HL-60 (cell line): Measurements from ENCODE around the gene LCNL1.

Experiments
- DNase-seq, 2 experiments: peaks; one replicate each; pipeline ENCODE4 v3.0.0-alpha.2; 2010 to 2020; ENCODE audit warnings: low read depth in 1 of 2, low spot score in 1 of 2
- H3K27ac ChIP-seq: fragments of 250-450 bp; sonication (Bioruptor Pico); replicated peaks from 2 replicates; pipeline ENCODE4 v1.5.1; 2020; ENCODE audit warnings: mild to moderate bottlenecking, moderate library complexity
- H3K27me3 ChIP-seq: fragments of 250-450 bp; sonication (Bioruptor Pico); 2 replicates; pipeline ENCODE4 v1.5.1; 2021; ENCODE audit warnings: mild to moderate bottlenecking, moderate library complexity; ENCODE audit not compliant: insufficient read depth, poor library complexity, severe bottlenecking
- H3K4me3 ChIP-seq: replicated peaks from 2 replicates; pipeline ENCODE4 v1.5.1; 2011; ENCODE audit warnings: mild to moderate bottlenecking, control low read depth, low read length; ENCODE audit not compliant: insufficient read depth
- GABPA ChIP-seq: IDR thresholded peaks from 2 replicates; pipeline ENCODE4 v1.6.1; 2012; ENCODE audit warnings: low read depth
- POLR2AphosphoS5 ChIP-seq: IDR thresholded peaks from 2 replicates; pipeline ENCODE4 v1.6.1; 2012; ENCODE audit warnings: low read depth
- SPI1 ChIP-seq: IDR thresholded peaks from 2 replicates; pipeline ENCODE4 v1.6.1; 2012; ENCODE audit warnings: low read depth, mild to moderate bottlenecking, borderline replicate concordance
- TF ChIP-seq, protein P1 (sequence below): IDR thresholded peaks from 2 replicates; pipeline ENCODE4 v1.6.1; 2012; ENCODE audit warnings: low read depth; ENCODE audit not compliant: insufficient replicate concordance
- TF ChIP-seq, protein P2 (sequence below): IDR thresholded peaks from one replicate; pipeline ENCODE4 v1.5.1; 2011; ENCODE audit warnings: low read length, control low read depth, inconsistent platforms; ENCODE audit not compliant: insufficient read depth

Gene LCNL1

DNA sequence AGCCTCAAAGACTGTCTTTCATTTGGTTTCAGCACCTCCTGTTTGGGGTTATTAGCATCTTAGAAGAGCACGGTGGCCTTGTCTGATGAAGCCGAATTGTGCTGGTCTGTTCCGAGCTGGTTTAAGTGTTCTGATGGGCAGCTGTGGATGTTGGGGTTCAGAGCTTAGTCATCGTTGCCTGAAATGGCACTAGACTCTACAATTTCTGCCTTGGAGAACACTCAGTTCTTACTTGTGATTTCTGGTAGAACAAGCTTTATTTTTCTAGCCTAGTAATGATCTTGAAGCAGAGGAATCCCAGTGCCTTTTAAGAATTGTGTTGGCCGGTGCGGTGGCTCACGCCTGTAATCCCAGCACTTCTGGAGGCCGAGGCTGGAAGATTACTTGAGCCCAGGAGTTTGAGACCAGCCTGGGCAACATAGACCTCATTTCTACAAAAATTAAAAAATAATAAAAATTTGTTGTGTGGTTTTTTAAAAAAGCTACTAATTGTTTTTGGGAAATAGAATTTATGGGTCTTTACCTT lies 46.1 kb upstream of the LCNL1 start:
- Histone ChIP-seq H3K27ac (no peak overlapping the region), H3K4me3 (no peak overlapping the region), H3K27me3 (no peaks in the 10 kb centered on the region)
- DNase-seq, result no peak
- TF ChIP-seq, protein P1, sequence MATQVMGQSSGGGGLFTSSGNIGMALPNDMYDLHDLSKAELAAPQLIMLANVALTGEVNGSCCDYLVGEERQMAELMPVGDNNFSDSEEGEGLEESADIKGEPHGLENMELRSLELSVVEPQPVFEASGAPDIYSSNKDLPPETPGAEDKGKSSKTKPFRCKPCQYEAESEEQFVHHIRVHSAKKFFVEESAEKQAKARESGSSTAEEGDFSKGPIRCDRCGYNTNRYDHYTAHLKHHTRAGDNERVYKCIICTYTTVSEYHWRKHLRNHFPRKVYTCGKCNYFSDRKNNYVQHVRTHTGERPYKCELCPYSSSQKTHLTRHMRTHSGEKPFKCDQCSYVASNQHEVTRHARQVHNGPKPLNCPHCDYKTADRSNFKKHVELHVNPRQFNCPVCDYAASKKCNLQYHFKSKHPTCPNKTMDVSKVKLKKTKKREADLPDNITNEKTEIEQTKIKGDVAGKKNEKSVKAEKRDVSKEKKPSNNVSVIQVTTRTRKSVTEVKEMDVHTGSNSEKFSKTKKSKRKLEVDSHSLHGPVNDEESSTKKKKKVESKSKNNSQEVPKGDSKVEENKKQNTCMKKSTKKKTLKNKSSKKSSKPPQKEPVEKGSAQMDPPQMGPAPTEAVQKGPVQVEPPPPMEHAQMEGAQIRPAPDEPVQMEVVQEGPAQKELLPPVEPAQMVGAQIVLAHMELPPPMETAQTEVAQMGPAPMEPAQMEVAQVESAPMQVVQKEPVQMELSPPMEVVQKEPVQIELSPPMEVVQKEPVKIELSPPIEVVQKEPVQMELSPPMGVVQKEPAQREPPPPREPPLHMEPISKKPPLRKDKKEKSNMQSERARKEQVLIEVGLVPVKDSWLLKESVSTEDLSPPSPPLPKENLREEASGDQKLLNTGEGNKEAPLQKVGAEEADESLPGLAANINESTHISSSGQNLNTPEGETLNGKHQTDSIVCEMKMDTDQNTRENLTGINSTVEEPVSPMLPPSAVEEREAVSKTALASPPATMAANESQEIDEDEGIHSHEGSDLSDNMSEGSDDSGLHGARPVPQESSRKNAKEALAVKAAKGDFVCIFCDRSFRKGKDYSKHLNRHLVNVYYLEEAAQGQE, result no peak
- no peak for TF ChIP-seq SPI1
- no peak for TF ChIP-seq POLR2AphosphoS5
- no peak for TF ChIP-seq GABPA
- TF ChIP-seq, protein P2, sequence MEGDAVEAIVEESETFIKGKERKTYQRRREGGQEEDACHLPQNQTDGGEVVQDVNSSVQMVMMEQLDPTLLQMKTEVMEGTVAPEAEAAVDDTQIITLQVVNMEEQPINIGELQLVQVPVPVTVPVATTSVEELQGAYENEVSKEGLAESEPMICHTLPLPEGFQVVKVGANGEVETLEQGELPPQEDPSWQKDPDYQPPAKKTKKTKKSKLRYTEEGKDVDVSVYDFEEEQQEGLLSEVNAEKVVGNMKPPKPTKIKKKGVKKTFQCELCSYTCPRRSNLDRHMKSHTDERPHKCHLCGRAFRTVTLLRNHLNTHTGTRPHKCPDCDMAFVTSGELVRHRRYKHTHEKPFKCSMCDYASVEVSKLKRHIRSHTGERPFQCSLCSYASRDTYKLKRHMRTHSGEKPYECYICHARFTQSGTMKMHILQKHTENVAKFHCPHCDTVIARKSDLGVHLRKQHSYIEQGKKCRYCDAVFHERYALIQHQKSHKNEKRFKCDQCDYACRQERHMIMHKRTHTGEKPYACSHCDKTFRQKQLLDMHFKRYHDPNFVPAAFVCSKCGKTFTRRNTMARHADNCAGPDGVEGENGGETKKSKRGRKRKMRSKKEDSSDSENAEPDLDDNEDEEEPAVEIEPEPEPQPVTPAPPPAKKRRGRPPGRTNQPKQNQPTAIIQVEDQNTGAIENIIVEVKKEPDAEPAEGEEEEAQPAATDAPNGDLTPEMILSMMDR, result no peak

DNA sequence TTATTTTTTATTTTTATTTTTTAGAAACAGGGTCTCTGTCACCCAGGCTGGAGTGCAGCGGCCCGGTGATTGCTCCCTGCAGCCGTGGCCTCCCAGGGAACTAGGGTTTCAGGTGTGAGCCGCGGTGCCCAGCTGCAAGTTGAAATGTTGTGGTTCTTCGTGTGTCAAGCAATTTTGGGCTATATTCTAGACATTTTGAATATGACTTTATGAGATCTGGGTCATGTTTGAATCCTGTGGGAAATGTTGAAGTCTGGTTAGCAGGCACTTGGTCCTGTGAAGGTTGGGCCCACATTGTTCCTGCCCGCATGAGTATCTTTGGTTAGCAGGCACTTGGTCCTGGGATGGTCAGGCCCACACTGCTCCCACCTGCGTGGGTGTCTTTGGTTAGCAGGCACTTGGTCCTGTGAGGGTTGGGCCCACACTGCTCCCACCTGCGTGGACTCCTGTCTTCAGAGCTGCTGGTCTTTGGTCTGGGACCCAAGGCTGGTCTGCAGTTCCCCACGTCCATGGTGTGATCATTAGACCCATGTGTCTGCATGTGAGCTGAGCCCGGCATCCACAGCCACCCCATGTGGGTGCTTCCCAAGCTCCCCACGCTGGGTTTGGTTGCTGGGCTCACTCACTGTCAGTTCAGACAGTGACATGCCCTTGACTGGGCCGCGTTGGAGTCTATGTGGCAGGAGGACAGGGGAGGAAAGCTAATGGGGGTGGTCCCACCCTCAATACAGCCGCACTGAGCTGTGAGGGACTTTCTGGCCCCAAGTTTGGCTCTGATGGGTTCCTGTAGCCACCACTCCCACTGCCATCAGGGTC lies 45.4 kb upstream of the LCNL1 start:
- DNase-seq, result no peak
- TF ChIP-seq POLR2AphosphoS5 (no peak), SPI1 (no peak), GABPA (no peak)
- TF ChIP-seq, protein P1, result no peak
- TF ChIP-seq, protein P2, result no peak
- no peaks in the 10 kb centered on the region for H3K27me3 ChIP-seq
- no peak overlapping the region for H3K27ac ChIP-seq
- no peak overlapping the region for H3K4me3 ChIP-seq

DNA sequence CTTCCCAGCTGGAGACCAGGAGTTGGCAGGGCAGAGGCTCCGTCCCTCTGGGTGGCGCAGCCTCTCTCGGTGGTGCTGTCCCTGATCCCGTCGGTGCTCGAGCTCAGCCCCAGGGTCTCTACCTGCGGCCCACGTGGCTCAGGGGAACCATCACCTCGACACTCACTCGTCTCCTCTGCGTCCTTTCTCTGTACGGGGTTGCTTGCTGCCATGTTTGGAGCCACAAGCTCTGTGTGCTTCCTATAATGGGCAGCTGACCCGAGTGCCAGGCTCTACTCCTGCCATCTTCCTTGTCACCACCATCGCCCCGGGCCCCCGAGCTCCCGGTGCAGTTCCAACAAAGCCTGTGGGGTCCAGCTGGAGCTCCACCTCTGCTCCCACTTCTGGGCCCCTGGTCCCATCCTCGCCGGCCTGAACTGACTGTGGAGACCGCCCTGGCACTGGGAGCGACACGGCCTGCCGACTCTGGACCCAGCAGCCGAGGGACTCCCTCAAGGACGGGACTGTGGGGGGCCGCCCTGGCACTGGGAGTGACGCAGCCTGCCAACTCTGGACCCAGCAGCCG lies 43.3 kb upstream of the LCNL1 start:
- H3K27ac ChIP-seq, result no peak overlapping the region
- no peak overlapping the region for H3K4me3 ChIP-seq
- no peak for DNase-seq
- no peak; the same call in 1 of the 2 replicates for TF ChIP-seq POLR2AphosphoS5
- TF ChIP-seq SPI1, result no peak
- TF ChIP-seq, protein P1, result no peak
- no peak for TF ChIP-seq GABPA
- TF ChIP-seq, protein P2, result no peak
- H3K27me3 ChIP-seq, result no peaks in the 10 kb centered on the region
